GM18907 (cell line): ENCODE results near the gene ARHGAP9.
"Not testable (repeated sequence)": the region's sequence is repeated elsewhere in the genome, so short reads cannot be mapped to it uniquely, and the experiment has no call there.

ENCODE experiments used
- ATAC-seq: cut with Tn5 transposase; IDR thresholded peaks from one replicate; pipeline ENCODE4 v1.9.1; 2021; ENCODE audit warnings: mild to moderate bottlenecking, moderate library complexity; ENCODE audit not compliant: unreplicated experiment

Gene ARHGAP9

GRCh38 chr12:57441846-57442427, 37.7 kb downstream of the ARHGAP9 start:
- no peak for ATAC-seq

- ATAC-seq, result not testable (repeated sequence)
These were observed 38.3 kb downstream of the ARHGAP9 start for GRCh38 chr12:57441393-57441792.

DNA sequence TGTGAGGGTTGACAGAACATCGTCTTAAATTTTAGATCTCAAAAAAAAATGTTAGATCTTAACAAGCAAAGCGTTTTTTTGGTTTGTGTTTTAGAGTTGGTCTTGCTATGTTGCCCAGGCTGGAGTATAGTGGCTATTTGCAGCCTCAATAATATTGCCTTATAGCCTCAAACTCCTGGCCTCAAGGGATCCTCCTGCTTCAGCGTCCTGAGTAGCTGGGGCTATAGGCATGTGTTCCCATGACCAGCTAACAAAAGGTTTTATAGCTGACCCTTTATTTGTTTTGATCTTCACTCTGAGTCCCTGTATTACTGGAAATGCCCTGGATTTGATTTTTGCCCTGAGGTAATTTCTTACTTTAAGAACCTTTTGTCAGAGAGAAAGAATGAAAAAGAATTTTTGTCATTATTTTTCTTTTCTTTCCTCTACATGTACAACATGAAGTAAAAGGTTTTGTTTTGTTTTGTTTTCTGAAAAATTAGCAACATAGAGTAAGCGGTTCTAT, 39.9 kb downstream of the ARHGAP9 start:
- ATAC-seq, result no peak

DNA sequence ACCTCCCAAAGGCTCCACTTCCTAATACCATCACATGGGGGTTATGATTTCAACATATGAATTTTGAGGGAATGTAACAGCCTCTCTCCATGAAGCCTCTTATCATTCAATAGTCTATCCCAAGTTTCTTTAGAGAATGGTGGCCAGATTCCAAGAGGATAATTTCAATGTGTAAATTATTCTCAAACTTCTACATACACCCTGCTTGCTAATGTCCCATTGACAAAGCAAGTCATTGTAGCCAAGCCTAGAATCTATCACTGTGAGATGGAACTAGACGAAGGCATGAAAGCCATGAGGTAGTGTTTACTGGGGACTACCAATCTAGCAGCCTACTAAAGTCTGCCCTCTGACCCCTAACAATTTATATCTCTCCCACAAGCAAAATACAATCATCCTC, 41.3 kb downstream of the ARHGAP9 start:
- ATAC-seq, result no peak

GRCh38 chr12:57435293-57435692, 44.4 kb downstream of the ARHGAP9 start:
- ATAC-seq, result no peak

GRCh38 chr12:57434517-57435223, 45.0 kb downstream of the ARHGAP9 start, which contains the start of gene INHBC:
TSS of gene INHBC (plus strand) at chr12:57434784. CDS start at chr12:57434887, 103 bp downstream.
- ATAC-seq, result no peak

- ATAC-seq, result no peak
These were observed 46.3 kb downstream of the ARHGAP9 start for GRCh38 chr12:57433370-57433769.

DNA sequence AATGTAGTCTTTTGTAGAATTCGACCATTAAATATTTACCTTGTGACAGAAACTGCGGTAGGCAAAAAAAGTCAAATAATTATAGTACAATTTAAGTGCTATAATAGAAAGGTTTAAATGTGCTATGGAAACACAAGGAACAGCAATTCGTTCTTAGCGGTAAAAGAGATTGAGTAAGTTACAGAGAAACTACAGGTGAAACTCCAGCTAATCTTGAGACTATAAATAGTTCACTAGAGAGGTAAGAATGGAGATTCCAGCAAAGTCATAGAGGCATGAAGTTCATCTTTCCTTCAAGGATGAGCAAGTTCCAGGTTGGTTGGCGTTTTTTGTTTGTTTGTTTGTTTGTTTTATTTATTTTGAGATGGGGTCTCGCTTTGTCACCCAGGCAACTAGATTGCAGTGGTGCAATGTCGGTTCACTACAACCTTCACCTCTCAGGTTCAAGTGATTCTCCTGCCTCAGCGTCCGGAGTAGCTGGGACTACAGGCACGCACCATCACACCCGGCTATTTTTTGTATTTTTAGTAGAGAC, 47.9 kb downstream of the ARHGAP9 start:
- no peak for ATAC-seq

DNA sequence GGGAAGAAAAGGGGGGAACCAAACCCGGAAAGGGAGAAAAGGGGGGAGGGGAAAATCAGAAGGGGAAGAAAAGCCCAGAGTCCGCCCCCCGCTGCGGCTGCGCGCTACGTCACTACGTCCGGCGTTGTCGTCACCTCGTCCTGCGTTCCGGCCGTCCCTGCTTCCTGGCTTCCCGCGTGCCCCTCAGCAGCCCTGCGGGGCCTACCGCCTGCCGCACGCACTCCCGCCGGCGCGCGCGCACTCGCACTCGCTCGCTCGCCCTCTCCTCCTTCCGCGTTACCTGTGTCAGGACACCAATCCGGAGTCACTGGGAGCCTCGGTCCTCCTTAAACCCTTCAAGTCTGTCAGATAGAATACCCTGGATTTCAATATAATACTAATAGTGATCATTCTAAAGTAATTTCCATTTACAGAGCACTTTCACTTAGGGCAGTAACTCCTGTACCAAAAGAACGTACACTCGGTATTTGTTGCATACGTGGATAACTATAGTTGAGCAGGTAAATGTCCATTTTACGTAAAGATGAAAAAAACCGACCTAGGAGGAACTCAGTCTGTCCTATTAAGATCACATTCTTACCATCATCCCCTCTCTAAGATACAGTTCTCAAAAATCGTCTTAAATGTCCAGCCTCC, 48.6 kb downstream of the ARHGAP9 start, which contains the start of gene R3HDM2:
R3HDM2 (minus strand) TSS at position 113 of the 636 bp plus-strand sequence. CDS start 120,615 bp downstream, outside the sequence.
- ATAC-seq, result peak; percentile 93

DNA sequence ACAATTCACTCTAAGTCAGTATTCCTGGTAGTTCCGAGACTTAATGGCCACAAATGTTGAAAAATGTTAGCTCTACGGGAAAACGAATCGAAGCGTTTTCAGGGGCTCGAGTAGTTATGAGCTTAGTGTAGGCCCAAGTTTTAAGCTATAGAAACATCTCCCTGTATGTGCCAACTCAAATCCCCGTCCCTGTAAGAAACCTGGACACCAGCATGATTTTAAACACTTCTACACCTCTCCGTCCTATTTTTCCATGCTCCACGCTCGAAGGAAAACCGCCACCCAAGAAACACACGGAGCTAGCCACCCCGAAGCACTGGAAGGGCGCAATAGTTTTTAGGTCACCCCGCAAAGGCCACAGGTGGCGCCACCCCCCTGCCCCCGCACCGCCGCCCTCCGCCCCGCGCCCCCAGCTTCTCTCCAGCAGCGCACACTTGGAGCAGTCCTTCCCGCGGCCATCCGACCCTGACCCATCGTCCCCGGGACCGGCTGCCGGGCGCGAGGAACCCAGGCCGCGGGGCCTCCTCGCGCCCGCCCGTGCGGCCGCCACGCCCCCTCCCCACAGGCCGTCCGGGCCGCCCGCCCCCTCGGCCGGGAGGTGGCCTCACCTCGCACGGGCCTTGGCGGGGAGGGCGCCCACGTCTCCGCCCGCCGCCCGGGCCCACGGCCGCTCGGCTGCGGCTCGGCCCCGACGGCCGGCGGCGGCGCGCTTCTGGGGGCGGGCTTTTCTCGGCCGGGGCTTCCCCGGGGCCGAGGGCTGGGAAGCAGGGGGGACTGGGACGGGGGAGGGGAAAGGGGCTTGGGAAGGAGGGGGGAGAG, 49.3 kb downstream of the ARHGAP9 start:
- ATAC-seq, result peak; percentile 45

DNA sequence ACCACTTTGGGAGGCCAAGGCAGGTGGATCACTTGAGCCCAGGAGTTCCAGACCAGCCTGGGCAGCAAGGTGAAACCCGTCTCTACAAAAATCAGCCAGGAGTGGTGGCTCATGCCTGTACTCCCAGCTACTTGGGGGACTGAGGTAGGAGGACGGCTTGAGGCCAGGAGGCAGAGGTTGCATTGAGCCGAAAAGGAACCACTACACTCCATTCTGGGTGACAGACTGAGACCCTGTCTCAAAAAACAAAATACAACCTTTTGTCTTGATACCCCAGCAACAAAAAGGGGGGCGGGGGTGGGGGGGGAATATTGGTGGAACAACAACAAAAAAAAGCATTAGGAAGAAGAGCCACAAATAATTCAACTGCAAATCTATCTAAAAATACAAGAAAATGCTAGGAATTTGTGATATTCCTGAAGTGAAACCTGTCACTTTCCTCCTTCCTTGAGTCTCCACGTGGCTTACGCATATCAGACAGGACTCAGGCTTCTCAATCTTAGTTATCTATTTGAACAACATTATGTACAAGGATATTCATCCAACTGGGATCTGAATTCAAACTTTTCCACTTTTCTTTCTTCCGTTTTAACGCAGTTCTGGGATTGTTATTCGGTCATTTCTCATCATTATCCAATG, 50.1 kb downstream of the ARHGAP9 start:
- ATAC-seq, result no peak

GRCh38 chr12:57428965-57429364, 50.7 kb downstream of the ARHGAP9 start:
- no peak for ATAC-seq

GRCh38 chr12:57426948-57427347, 52.7 kb downstream of the ARHGAP9 start:
- not testable (repeated sequence) for ATAC-seq
